Panc1 (cell line): ENCODE data around the gene C3orf49.

Experiments
- CTCF ChIP-seq: fragments of 450-650 bp; IDR thresholded peaks from 2 replicates; pipeline ENCODE4 v1.5.1; 2017; ENCODE audit warnings: mild to moderate bottlenecking
- POLR2AphosphoS5 ChIP-seq: IDR thresholded peaks from 2 replicates; pipeline ENCODE4 v1.6.1; 2012; ENCODE audit warnings: mild to moderate bottlenecking, low read depth, low read length, moderate library complexity
- REST ChIP-seq, 2 experiments: IDR thresholded peaks; 2 replicates each; pipeline ENCODE4 v1.6.1; 2011 to 2012; ENCODE audit warnings: low read depth in 2 of 2, control low read depth in 1 of 2, low read length in 1 of 2, mild to moderate bottlenecking in 1 of 2, moderate library complexity in 1 of 2; ENCODE audit not compliant: insufficient read depth in 1 of 2
- SIN3A ChIP-seq: IDR thresholded peaks from 2 replicates; pipeline ENCODE4 v1.6.1; 2012; ENCODE audit warnings: low read depth, mild to moderate bottlenecking, low read length, moderate library complexity, borderline replicate concordance; ENCODE audit not compliant: insufficient read depth
- TCF7L2 ChIP-seq: IDR thresholded peaks from 2 replicates; pipeline ENCODE4 v1.6.1; 2011; ENCODE audit warnings: mild to moderate bottlenecking, low read depth, low read length, inconsistent platforms

- TF ChIP-seq CTCF (no peak), REST (IDR thresholded peaks at IDR 0.05; ENCODE audit: insufficient read depth in 1 of 2, low read depth in 2 of 2, low read length in 1 of 2) (no peak), POLR2AphosphoS5 (no peak), SIN3A (no peak), TCF7L2 (no peak)
Observed at GRCh38 chr3:63841704-63842103, 22.6 kb downstream of the C3orf49 start.
